Thoracic aorta (tissue), 2 donors: Measurements from ENCODE around the gene PSMB10. TPM values are rescaled to one million over a fixed set of nuclear protein-coding genes. Genes with fewer than 3 reads are reported as not detected.

Source experiments
- ATAC-seq: fragments of 150-250 bp; one replicate; pipeline ENCODE4 v1.8.0; 2017; ENCODE audit warnings: low read depth; ENCODE audit not compliant: insufficient number of reproducible peaks, low FRiP score
- DNase-seq: peaks from one replicate; pipeline ENCODE4 v3.0.0-alpha.2; 2020; ENCODE audit warnings: low spot score
- H3K27ac ChIP-seq, 2 donors: fragments of 200-600 bp; sonication (generic); 1 replicate in 1 of 2; 2 replicates in 1 of 2; pipeline ENCODE4 v1.5.1; 2016; ENCODE audit warnings: mild to moderate bottlenecking in 2 of 2, moderate library complexity in 2 of 2
- H3K27me3 ChIP-seq: fragments of 200-600 bp; sonication (generic); replicated peaks from 2 replicates; pipeline ENCODE4 v1.6.0; 2016; ENCODE audit warnings: mild to moderate bottlenecking; ENCODE audit not compliant: insufficient read depth
- H3K36me3 ChIP-seq: fragments of 200-600 bp; sonication (generic); one replicate; pipeline ENCODE4 v1.5.1; 2016
- H3K4me1 ChIP-seq, 2 donors: fragments of 200-600 bp; sonication (generic); 1 replicate in 1 of 2; 2 replicates in 1 of 2; pipeline versions ENCODE4 v1.5.1 to v1.6.0; 2016; ENCODE audit warnings: low read depth in 2 of 2, mild to moderate bottlenecking in 1 of 2; ENCODE audit not compliant: control insufficient read depth in 1 of 2
- H3K4me3 ChIP-seq: fragments of 200-600 bp; sonication (generic); 2 replicates; pipeline ENCODE4 v1.5.1; 2016; ENCODE audit warnings: mild to moderate bottlenecking
- H3K9me3 ChIP-seq: fragments of 200-600 bp; sonication (generic); 2 replicates; pipeline ENCODE4 v1.5.1; 2016
- total RNA-seq, 2 donors: library from RNA; depleted of rRNA; stranded (reverse); fragments of >200 nt; gene quantifications; one replicate each; pipeline versions ENCODE4 v1.1.0 to v1.2.3, GENCODE V29; 2016
- TF ChIP-seq, protein P1 (sequence below): fragments of 200-600 bp; sonication (generic); IDR thresholded peaks from one replicate; pipeline ENCODE4 v1.5.1; 2019; ENCODE audit warnings: antibody characterized with exemption

PSMB10 gene
- total RNA-seq, 2 donors from 2014 or later: 19.8 to 52.7 TPM

DNA sequence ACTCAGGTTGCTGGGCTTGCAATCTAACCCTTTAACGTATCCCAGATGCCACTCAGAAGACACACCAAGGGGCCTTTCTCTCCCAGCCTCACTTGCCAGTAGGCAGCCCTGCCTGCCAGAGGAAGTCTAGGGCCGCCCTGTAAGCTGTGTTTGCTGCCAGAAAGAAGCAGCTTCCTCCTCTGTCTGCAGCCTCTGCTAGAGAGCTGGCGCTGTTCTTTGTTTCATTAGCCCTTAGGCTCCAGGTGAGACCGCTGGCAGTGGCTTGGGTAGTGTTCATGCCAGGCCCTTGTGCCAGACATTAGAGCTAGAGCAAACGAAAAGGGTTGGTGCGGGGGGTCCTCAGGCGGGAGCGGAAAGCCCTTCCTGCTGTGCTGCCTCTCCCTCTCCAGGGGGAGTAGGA, 13.9 kb downstream of the PSMB10 start:
- Histone ChIP-seq H3K27me3 (no peaks in the 10 kb centered on the region), H3K36me3 (peaks cover 5% of the 10 kb centered on the region), H3K4me3 (no peak overlapping the region), H3K9me3 (no peaks in the 10 kb centered on the region), H3K27ac (no peak overlapping the region), H3K4me1 (peaks cover 12 to 26% of the 10 kb centered on the region in 2 donors)
- ATAC-seq (no peak), DNase-seq (no peak)
- TF ChIP-seq, protein P1, sequence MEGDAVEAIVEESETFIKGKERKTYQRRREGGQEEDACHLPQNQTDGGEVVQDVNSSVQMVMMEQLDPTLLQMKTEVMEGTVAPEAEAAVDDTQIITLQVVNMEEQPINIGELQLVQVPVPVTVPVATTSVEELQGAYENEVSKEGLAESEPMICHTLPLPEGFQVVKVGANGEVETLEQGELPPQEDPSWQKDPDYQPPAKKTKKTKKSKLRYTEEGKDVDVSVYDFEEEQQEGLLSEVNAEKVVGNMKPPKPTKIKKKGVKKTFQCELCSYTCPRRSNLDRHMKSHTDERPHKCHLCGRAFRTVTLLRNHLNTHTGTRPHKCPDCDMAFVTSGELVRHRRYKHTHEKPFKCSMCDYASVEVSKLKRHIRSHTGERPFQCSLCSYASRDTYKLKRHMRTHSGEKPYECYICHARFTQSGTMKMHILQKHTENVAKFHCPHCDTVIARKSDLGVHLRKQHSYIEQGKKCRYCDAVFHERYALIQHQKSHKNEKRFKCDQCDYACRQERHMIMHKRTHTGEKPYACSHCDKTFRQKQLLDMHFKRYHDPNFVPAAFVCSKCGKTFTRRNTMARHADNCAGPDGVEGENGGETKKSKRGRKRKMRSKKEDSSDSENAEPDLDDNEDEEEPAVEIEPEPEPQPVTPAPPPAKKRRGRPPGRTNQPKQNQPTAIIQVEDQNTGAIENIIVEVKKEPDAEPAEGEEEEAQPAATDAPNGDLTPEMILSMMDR: no peak

DNA sequence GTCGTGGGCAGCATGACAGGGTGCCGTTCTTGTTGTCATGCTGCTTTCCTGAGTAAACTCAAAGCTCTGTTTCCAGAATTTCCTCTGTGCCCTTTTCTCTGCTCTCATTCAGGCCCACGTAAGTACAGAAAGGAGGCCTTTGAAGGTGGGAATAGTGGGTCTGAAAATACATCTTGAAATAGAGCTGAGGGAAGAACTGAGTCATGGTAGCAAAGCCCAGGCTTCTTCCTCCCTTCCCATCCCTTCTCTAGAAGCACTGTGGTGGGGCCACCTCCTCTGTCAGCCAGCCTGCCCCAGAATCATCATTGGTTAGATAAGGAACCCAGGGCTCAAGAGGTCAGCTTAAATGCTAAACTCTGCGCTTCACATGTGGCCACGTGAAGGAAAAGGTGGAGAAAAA, 14.4 kb downstream of the PSMB10 start:
- TF ChIP-seq, protein P1: no peak
- Histone ChIP-seq H3K27me3 (no peaks in the 10 kb centered on the region), H3K27ac (no peak overlapping the region), H3K36me3 (no peaks in the 10 kb centered on the region), H3K9me3 (no peaks in the 10 kb centered on the region), H3K4me1 (peaks cover 13 to 31% of the 10 kb centered on the region in 2 donors), H3K4me3 (no peak overlapping the region)
- DNase-seq (no peak), ATAC-seq (no peak)

DNA sequence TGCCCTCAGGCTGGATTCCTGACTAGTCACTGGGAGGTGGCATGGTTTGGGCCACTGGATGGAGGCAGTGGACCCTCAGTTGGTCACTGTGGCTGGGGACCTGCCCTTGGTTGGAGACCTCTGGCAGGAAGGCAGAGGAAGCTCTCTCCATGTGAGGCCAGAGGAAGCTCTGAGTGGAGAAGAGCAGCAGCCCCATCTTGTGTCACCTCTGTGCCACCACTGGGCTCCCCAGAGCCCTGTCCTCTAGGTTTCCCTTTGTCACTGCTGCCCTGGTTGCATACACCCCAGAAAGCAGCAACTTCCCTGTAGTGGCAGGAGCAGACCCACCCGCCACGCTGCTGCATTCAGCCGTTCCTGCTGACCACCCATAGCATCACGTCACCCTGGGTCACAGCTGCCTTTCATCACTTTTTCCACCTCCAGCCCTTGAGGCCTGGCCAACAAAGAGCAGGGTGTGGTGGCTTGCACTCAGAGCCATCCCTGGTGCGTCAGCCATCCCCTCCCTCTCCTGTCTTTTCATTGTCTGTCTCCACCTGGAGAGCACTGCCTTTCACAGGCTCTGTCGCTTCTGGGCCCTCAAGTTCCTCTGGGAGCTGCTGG, 16.9 kb downstream of the PSMB10 start:
- H3K4me1 ChIP-seq: peaks cover 18 to 35% of the 10 kb centered on the region in 2 donors
- TF ChIP-seq, protein P1: no peak
- no peak overlapping the region for H3K27ac ChIP-seq
- H3K36me3 ChIP-seq: no peaks in the 10 kb centered on the region
- no peak for DNase-seq
- no peaks in the 10 kb centered on the region for H3K27me3 ChIP-seq
- no peak overlapping the region for H3K4me3 ChIP-seq
- H3K9me3 ChIP-seq: no peaks in the 10 kb centered on the region
- no peak for ATAC-seq

DNA sequence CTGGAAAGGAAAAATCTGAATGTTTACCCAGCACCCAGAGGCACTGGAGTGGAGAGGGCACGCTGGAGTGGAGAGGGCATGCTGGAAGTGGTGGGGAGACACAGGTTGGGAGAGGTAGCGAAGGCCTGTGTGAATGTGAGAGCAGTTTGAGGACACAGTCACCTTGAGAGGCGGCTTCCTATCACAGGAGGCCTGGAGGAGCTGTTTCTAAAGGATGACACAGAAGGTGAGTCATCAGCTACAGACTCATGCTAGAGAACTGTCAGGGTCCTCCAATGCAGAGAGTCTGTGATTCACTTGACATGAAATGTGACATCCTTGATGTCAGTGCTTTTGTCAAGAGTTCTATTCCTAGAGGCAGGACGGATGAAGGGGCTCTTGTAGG, 18.8 kb downstream of the PSMB10 start:
- TF ChIP-seq, protein P1: no peak
- H3K27ac ChIP-seq: peak overlapping the region; percentile 13 to 43
- H3K4me1 ChIP-seq: peaks cover 18 to 38% of the 10 kb centered on the region in 2 donors
- ATAC-seq (no peak), DNase-seq (no peak)
- no peaks in the 10 kb centered on the region for H3K9me3 ChIP-seq
- H3K4me3 ChIP-seq: no peak overlapping the region
- H3K27me3 ChIP-seq: no peaks in the 10 kb centered on the region
- H3K36me3 ChIP-seq: no peaks in the 10 kb centered on the region

DNA sequence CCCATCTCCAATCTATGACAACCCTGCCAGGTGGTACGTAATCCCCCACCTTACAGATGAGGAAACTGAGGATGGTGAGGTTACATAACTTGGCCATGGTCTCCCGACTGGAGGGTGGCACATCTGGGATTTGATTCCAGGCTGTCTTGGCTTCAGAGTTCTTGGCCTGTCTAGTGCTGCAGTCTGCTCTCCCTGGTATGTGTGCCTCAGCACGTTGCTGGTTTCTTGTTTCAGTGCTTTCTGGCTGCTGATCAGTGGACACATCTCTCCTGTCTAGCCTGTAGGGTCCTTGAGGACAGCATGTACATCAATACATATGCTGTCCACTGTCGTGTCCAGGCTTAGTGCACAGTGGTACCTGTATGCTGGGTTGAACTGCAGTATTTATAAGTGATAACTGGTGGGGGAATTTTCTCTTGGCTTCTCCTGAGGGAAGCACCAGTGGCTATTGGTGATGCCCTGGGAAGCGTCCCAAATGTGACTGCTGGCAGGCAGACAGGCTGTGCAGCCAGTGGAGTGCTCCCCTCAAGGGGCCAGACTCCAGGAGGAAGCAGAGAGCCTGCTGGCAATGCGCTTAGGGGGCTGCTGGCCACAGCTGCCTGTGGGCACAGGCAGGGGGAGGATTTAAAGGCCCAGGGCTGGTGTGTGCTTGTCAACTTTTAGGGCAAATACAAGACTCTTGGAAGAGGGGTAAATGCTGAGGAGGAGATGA, 19.4 kb downstream of the PSMB10 start:
- peaks cover 18 to 38% of the 10 kb centered on the region in 2 donors for H3K4me1 ChIP-seq
- ATAC-seq: no peak

More for the DNA sequence above, 19.4 kb downstream of the PSMB10 start:
- no peak for DNase-seq
- H3K27ac ChIP-seq: peak overlapping the region; percentile 13 to 43
- TF ChIP-seq, protein P1: no peak
- H3K27me3 ChIP-seq: no peaks in the 10 kb centered on the region
- H3K36me3 ChIP-seq: no peaks in the 10 kb centered on the region
- H3K9me3 ChIP-seq: no peaks in the 10 kb centered on the region
- H3K4me3 ChIP-seq: no peak overlapping the region
